C4-2B (cell line): ENCODE measurements around the gene OSBPL3.

Experiments
- CTCF ChIP-seq: fragments of 450-650 bp; conservative IDR thresholded peaks from 2 replicates; pipeline ENCODE4 v1.5.1; 2017; ENCODE audit warnings: mild to moderate bottlenecking
- ZFX ChIP-seq: fragments of 450-650 bp; IDR thresholded peaks from 2 replicates; pipeline ENCODE4 v1.6.1; 2017

DNA sequence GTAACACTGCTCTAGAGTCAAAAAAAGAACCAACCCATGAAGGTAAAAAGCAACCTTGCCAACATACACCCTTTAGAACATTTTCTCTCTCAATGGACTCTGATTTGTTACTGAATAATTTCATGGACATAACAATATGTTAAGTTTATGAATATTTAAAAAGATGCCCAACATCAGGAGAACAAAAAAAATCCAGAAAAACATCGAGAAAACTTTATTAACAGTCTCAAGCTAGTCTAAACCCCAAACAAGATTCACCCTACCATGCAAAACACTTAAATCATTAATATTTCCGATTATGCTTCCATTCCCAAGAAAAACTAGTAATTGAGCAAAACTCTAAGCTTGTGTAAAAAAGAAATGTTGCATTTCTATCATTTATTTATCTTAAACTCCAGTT is 46.7 kb downstream of the OSBPL3 start:
- TF ChIP-seq CTCF: no peak
- TF ChIP-seq ZFX: no peak
